Panc1 (cell line): ENCODE data around the gene KCNK5. TPM values are rescaled to one million over a fixed set of nuclear protein-coding genes. Genes with fewer than 3 reads are reported as not detected.

Source experiments
- ATAC-seq: fragments of 200-7000 bp; cut with Tn5 transposase; 2 replicates; pipeline ENCODE4 v1.9.1; 2020; ENCODE audit warnings: mild to moderate bottlenecking, moderate library complexity
- BruUV-seq: library from RNA; stranded (reverse); fragments of 400-500 nt; replicated peaks from 2 replicates; lab custom pipeline; 2021; lab: Mats Ljungman, UMichigan
- CTCF ChIA-PET: fragments of 300-600 bp; sonication (Branson Sonifier 250); formaldehyde crosslinking; loops from one replicate; lab custom pipeline; 2022; ENCODE audit warnings: antibody characterized with exemption; lab: Charles Lee
- POLR2A ChIA-PET: fragments of 300-600 bp; sonication (Branson Sonifier 250); formaldehyde crosslinking; loops from one replicate; lab custom pipeline; 2022; ENCODE audit warnings: antibody characterized with exemption; lab: Charles Lee
- DNase-seq: peaks from one replicate; pipeline ENCODE4 v3.0.0-alpha.2; 2010; ENCODE audit warnings: low read depth, low spot score
- H3K27ac ChIP-seq: 2 replicates; pipeline ENCODE4 v1.5.1; 2011; ENCODE audit warnings: mild to moderate bottlenecking, low read length, inconsistent platforms
- H3K27me3 ChIP-seq: fragments of 200-500 bp; sonication (Bioruptor generic); 2 replicates; pipeline ENCODE4 v1.6.0; 2014; ENCODE audit warnings: low read length, inconsistent platforms; ENCODE audit not compliant: control insufficient read depth, insufficient read depth
- H3K36me3 ChIP-seq: fragments of 200-500 bp; sonication (Bioruptor generic); 2 replicates; pipeline ENCODE4 v1.5.1; 2014; ENCODE audit warnings: inconsistent platforms, mild to moderate bottlenecking, low read length, moderate library complexity; ENCODE audit not compliant: control insufficient read depth, insufficient read depth
- H3K4me1 ChIP-seq: 2 replicates; pipeline ENCODE4 v1.5.1; 2011; ENCODE audit warnings: inconsistent platforms, mild to moderate bottlenecking, low read length, moderate library complexity; ENCODE audit not compliant: control insufficient read depth, insufficient read depth
- H3K4me3 ChIP-seq, 2 experiments: 2 replicates each; pipeline ENCODE4 v1.5.1; 2011 to 2012; ENCODE audit warnings: low read depth in 2 of 2, low read length in 2 of 2, mild to moderate bottlenecking in 2 of 2, inconsistent platforms in 1 of 2, moderate library complexity in 1 of 2
- H3K9me3 ChIP-seq: fragments of 200-500 bp; sonication (Bioruptor generic); 2 replicates; pipeline ENCODE4 v1.5.1; 2014; ENCODE audit warnings: low read depth, mild to moderate bottlenecking, inconsistent platforms, low read length, moderate library complexity; ENCODE audit not compliant: control insufficient read depth, insufficient read depth
- CTCF ChIP-seq: fragments of 450-650 bp; IDR thresholded peaks from 2 replicates; pipeline ENCODE4 v1.5.1; 2017; ENCODE audit warnings: mild to moderate bottlenecking
- POLR2AphosphoS5 ChIP-seq: IDR thresholded peaks from 2 replicates; pipeline ENCODE4 v1.6.1; 2012; ENCODE audit warnings: mild to moderate bottlenecking, low read depth, low read length, moderate library complexity
- REST ChIP-seq, 2 experiments: IDR thresholded peaks; 2 replicates each; pipeline ENCODE4 v1.6.1; 2011 to 2012; ENCODE audit warnings: low read depth in 2 of 2, control low read depth in 1 of 2, low read length in 1 of 2, mild to moderate bottlenecking in 1 of 2, moderate library complexity in 1 of 2; ENCODE audit not compliant: insufficient read depth in 1 of 2
- SIN3A ChIP-seq: IDR thresholded peaks from 2 replicates; pipeline ENCODE4 v1.6.1; 2012; ENCODE audit warnings: low read depth, mild to moderate bottlenecking, low read length, moderate library complexity, borderline replicate concordance; ENCODE audit not compliant: insufficient read depth
- TCF7L2 ChIP-seq: IDR thresholded peaks from 2 replicates; pipeline ENCODE4 v1.6.1; 2011; ENCODE audit warnings: mild to moderate bottlenecking, low read depth, low read length, inconsistent platforms
- in situ Hi-C: cut with HindIII; loops from 2 replicates; pipeline ENCODE4 v1.10.0; 2016; ENCODE audit warnings: low sequenced_read_pairs, low pct_unique_long_range_greater_than_20kb
- intact Hi-C: fragments of 100-400 bp; cut with micrococcal nuclease; formaldehyde crosslinking; loops from one replicate; pipeline ENCODE4 v1.10.0; 2022; ENCODE audit not compliant: unreplicated experiment
- total RNA-seq: library from RNA; stranded (reverse); gene quantifications from one replicate; pipeline ENCODE4 v1.2.1, GENCODE V29; 2021; ENCODE audit not compliant: unreplicated experiment

The KCNK5 gene
- total RNA-seq, 1 experiment from 2014 or later, result 0.77 TPM

- CTCF ChIA-PET, result no interaction called here
- DNase-seq (no peak), ATAC-seq (no peak)
- POLR2A ChIA-PET, result no interaction called here
- TF ChIP-seq TCF7L2 (no peak), SIN3A (no peak), CTCF (no peak), REST (IDR thresholded peaks at IDR 0.05; ENCODE audit: insufficient read depth in 1 of 2, low read depth in 2 of 2, low read length in 1 of 2) (no peak)
- H3K36me3 ChIP-seq, result no peaks in the 10 kb centered on the region
- in situ Hi-C loops (no loop called here), intact Hi-C loops (no loop called here)
- no peaks in the 10 kb centered on the region for H3K4me1 ChIP-seq
- H3K27me3 ChIP-seq, result no peaks in the 10 kb centered on the region; the same call in 1 of the 2 replicates
- no peaks in the 10 kb centered on the region for H3K9me3 ChIP-seq
- BruUV-seq, result no TSS peak
- no peak overlapping the region for H3K27ac ChIP-seq
- no peak overlapping the region for H3K4me3 ChIP-seq
Observed at GRCh38 chr6:39266375-39266774, 37.1 kb upstream of the KCNK5 start.

- Histone ChIP-seq H3K4me1 (no peaks in the 10 kb centered on the region), H3K27ac (no peak overlapping the region), H3K9me3 (no peaks in the 10 kb centered on the region), H3K27me3 (no peaks in the 10 kb centered on the region; the same call in 1 of the 2 replicates), H3K36me3 (no peaks in the 10 kb centered on the region), H3K4me3 (no peak overlapping the region)
- no peak for DNase-seq
- no TSS peak for BruUV-seq
- CTCF ChIA-PET, result interaction anchor here (0.7 kb wide), 1 partner anchor 98 kb away, joined by 6 read pairs; no protein-coding TSS in a partner anchor
- no peak for TF ChIP-seq TCF7L2
- TF ChIP-seq POLR2AphosphoS5, result no peak
- TF ChIP-seq CTCF, result no peak
- no peak for TF ChIP-seq REST (IDR thresholded peaks at IDR 0.05; ENCODE audit: insufficient read depth in 1 of 2, low read depth in 2 of 2, low read length in 1 of 2)
- no peak for TF ChIP-seq SIN3A
- ATAC-seq, result no peak
- in situ Hi-C loops, result no loop called here
- POLR2A ChIA-PET, result no interaction called here
- intact Hi-C loops, result no loop called here
Observed at GRCh38 chr6:39263303-39264037, 34.2 kb upstream of the KCNK5 start.
